BE2C (cell line): ENCODE results near the gene PTPRD.

Source experiments
- DNase-seq: peaks from one replicate; pipeline ENCODE4 v3.0.0-alpha.2; 2020
- H3K27me3 ChIP-seq: fragments of 250-450 bp; sonication (Bioruptor Pico); 2 replicates; pipeline ENCODE4 v1.5.1; 2020; ENCODE audit warnings: mild to moderate bottlenecking
- H3K36me3 ChIP-seq: fragments of 250-450 bp; sonication (Bioruptor Pico); 2 replicates; pipeline ENCODE4 v1.5.1; 2020; ENCODE audit warnings: mild to moderate bottlenecking
- H3K4me1 ChIP-seq: fragments of 250-450 bp; sonication (Bioruptor Pico); 2 replicates; pipeline ENCODE4 v1.5.1; 2020
- H3K4me3 ChIP-seq: 2 replicates; pipeline ENCODE4 v1.5.1; 2011; ENCODE audit warnings: low read depth, low read length
- H3K9me3 ChIP-seq: fragments of 250-450 bp; sonication (Bioruptor Pico); 2 replicates; pipeline ENCODE4 v1.5.1; 2020
- TF ChIP-seq, protein P1 (sequence below): IDR thresholded peaks from 2 replicates; pipeline ENCODE4 v1.5.1; 2012; ENCODE audit warnings: mild to moderate bottlenecking, low read depth, low read length

Gene PTPRD

DNA sequence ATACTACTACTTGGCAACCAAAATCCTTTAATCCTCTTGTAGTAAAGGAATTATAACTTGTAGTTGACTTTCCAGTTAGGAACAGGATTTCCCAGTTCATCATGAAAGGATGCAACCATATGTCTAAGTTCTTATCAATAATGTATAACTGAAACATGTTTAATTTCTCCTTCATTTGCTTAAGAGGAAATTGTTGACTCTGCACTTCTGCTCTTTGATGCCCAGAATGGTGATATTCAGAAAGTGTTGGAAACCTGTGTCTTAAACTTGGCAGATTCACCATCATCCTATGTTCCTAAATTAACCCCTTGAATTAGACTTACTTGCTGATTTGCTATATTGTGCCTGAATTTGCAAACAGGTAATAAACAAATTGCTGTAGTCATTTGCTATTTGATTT lies 201.5 kb downstream of the PTPRD start:
- no peaks in the 10 kb centered on the region for H3K9me3 ChIP-seq
- TF ChIP-seq, protein P1, sequence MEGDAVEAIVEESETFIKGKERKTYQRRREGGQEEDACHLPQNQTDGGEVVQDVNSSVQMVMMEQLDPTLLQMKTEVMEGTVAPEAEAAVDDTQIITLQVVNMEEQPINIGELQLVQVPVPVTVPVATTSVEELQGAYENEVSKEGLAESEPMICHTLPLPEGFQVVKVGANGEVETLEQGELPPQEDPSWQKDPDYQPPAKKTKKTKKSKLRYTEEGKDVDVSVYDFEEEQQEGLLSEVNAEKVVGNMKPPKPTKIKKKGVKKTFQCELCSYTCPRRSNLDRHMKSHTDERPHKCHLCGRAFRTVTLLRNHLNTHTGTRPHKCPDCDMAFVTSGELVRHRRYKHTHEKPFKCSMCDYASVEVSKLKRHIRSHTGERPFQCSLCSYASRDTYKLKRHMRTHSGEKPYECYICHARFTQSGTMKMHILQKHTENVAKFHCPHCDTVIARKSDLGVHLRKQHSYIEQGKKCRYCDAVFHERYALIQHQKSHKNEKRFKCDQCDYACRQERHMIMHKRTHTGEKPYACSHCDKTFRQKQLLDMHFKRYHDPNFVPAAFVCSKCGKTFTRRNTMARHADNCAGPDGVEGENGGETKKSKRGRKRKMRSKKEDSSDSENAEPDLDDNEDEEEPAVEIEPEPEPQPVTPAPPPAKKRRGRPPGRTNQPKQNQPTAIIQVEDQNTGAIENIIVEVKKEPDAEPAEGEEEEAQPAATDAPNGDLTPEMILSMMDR = no peak
- no peaks in the 10 kb centered on the region for H3K4me1 ChIP-seq
- H3K4me3 ChIP-seq = no peak overlapping the region
- H3K27me3 ChIP-seq = no peaks in the 10 kb centered on the region
- no peak for DNase-seq
- no peaks in the 10 kb centered on the region for H3K36me3 ChIP-seq

DNA sequence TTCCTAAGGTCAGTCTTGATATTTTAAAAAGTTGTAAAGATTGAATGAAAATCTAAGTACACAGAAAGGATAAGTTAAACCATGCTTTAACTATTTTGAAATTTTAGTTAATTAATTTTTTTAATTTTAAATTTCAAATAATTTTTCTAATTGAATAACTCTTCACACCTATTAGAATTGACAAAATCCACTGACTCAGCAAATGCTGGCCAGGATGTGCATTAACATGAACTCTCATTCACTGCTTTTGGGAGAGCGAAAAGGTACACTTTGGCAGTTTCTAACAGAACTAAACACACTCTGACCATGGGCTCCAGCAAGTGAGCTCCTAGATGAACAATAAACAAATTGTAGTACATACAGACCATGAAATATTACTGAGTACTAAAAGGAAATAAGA lies 209.5 kb downstream of the PTPRD start:
- TF ChIP-seq, protein P1 = no peak
- Histone ChIP-seq H3K4me1 (no peaks in the 10 kb centered on the region), H3K27me3 (no peaks in the 10 kb centered on the region), H3K9me3 (no peaks in the 10 kb centered on the region), H3K36me3 (no peaks in the 10 kb centered on the region), H3K4me3 (no peak overlapping the region)
- no peak for DNase-seq

DNA sequence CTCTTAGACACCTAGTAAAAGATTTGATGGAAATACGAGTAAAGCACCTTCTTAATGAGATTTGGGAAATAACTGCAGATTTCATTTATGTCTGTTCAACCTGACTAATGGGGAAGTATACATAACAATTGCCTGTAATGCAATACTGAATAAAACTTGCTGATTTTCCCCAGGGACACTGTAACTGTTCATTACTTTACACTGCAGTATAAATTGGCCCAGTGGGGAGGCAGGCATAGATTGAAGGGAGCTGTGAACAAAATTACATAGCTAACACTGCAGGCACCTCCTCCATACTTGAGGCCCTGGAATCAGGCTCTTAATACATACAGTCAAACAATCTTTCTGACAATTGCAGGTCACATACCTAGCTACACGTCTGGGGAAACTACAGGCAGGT lies 216.2 kb downstream of the PTPRD start:
- TF ChIP-seq, protein P1 = no peak
- no peaks in the 10 kb centered on the region for H3K27me3 ChIP-seq
- DNase-seq = no peak
- H3K4me1 ChIP-seq = no peaks in the 10 kb centered on the region
- H3K4me3 ChIP-seq = no peak overlapping the region
- no peaks in the 10 kb centered on the region for H3K36me3 ChIP-seq
- 0 out of 2 replicates have a peak, but pooled peaks cover 2% of the 10 kb centered on the region for H3K9me3 ChIP-seq

DNA sequence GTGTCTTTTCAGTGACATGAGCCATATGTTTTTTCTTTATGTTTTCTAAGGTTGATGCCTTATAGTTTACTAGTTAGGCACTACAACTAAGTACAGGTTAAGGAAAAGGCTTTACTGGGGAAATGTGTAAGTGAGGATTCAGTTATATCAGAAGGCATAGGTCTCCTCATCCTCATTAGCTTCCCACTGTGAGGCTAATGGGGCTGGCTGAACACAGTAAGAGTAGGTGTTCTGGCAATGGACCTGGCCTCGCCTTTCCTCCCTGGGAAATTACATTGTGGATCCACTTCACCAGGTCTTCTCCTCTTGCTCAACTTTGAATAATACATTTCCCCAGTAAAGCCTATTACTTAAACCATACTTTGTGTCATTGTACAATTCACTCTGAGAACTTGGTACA lies 225.5 kb downstream of the PTPRD start:
- no peak overlapping the region for H3K4me3 ChIP-seq
- no peaks in the 10 kb centered on the region for H3K27me3 ChIP-seq
- no peak for DNase-seq
- H3K9me3 ChIP-seq = no peaks in the 10 kb centered on the region
- H3K4me1 ChIP-seq = no peaks in the 10 kb centered on the region
- H3K36me3 ChIP-seq = no peaks in the 10 kb centered on the region
- TF ChIP-seq, protein P1 = no peak

DNA sequence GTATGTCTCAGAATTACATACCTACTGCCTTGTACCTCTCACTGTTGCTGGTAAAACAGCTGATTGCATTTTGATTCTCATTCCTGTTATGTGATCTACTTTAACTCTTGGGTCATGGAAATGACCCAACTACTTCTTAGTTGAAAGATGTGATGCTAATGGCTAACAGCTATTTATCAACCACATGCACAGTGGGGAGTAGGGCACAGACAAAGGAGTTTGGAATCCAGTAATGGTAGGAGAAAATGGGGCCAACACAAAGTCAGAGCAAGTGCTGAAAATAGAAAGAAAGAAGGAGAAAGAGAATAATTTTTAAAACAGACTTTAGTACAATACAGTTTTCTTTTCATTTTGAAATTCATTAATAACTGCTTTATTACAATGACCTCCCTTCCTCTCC lies 241.0 kb downstream of the PTPRD start:
- TF ChIP-seq, protein P1 = no peak
- Histone ChIP-seq H3K36me3 (no peaks in the 10 kb centered on the region), H3K4me3 (no peak overlapping the region), H3K9me3 (no peaks in the 10 kb centered on the region), H3K4me1 (no peaks in the 10 kb centered on the region), H3K27me3 (no peaks in the 10 kb centered on the region)
- no peak for DNase-seq

DNA sequence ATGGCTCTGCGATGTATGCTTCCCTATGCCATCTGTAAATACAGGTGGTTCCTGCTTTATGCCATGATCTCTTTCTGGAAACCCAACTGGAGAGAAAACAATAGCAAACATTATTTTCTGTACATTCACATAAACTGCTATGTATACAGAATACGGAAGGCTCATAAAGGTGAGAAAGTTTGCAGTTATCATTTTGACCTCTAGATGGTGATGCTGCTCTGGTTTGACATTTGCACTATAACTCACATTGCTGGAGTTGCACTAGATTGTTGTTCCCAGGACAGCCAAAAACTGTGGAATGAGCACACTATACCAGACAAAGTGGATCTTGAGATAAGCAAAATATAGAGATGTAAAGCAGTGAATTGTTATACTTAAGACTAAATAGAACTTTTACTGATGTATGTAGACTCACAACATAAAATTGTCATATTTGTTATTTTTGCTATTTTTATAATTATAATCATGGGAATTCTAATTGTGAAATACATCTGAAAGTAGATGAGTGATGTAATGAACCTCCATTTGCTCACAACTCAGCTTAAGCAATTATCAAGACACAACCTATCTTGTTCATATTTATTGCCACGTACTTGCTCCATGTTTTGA lies 246.5 kb downstream of the PTPRD start:
- TF ChIP-seq, protein P1 = peak; percentile 71
- H3K4me3 ChIP-seq = no peak overlapping the region
- no peaks in the 10 kb centered on the region for H3K27me3 ChIP-seq
- no peaks in the 10 kb centered on the region for H3K9me3 ChIP-seq
- DNase-seq = no peak
- H3K36me3 ChIP-seq = no peaks in the 10 kb centered on the region
- no peaks in the 10 kb centered on the region for H3K4me1 ChIP-seq
